Keratinocyte (primary cell): ENCODE measurements around the gene LGR4.

Experiments
- CTCF ChIP-seq, 3 experiments: IDR thresholded peaks in 1 of 3; conservative IDR thresholded peaks in 1 of 3; optimal IDR thresholded peaks in 1 of 3; 2 replicates in 2 of 3; 3 replicates in 1 of 3; pipeline versions ENCODE3 to v1.5.1; 2011; ENCODE audit warnings: low read length in 3 of 3, mild to moderate bottlenecking in 3 of 3, moderate library complexity in 2 of 3, control low read depth in 1 of 3, inconsistent platforms in 1 of 3; ENCODE audit not compliant: insufficient read depth in 2 of 3; ENCODE audit errors: extremely low read depth in 1 of 3
- EZH2 ChIP-seq: IDR thresholded peaks from one replicate; pipeline ENCODE4 v1.6.1; 2012; ENCODE audit warnings: inconsistent platforms, mild to moderate bottlenecking, low read length, moderate library complexity

- TF ChIP-seq CTCF (optimal IDR thresholded peaks at IDR 0.05 in 1 of 3, IDR thresholded peaks at IDR 0.05 in 1 of 3, conservative IDR thresholded peaks at IDR 0.05 in 1 of 3; ENCODE audit: extremely low read depth in 1 of 3, insufficient read depth in 2 of 3, low read length in 3 of 3), result no peak
- TF ChIP-seq EZH2, result no peak
Measured at GRCh38 chr11:27504205-27504604, 31.6 kb upstream of the LGR4 start.
